HFF-Myc (cell line): ENCODE data around the gene RAB31.
A peak's percentile ranks its signal among the peaks of the same experiment; 100 is the strongest.

Experiments used
- DNase-seq: peaks from one replicate; pipeline ENCODE4 v3.0.0-alpha.2; 2011; ENCODE audit warnings: low read depth; ENCODE audit errors: extremely low read depth
- H3K4me3 ChIP-seq: replicated peaks from 2 replicates; pipeline ENCODE4 v1.5.1; 2011; ENCODE audit warnings: low read depth, mild to moderate bottlenecking, control low read depth, low read length
- CTCF ChIP-seq: IDR thresholded peaks from 2 replicates; pipeline ENCODE4 v1.5.1; 2012; ENCODE audit warnings: mild to moderate bottlenecking, low read depth, low read length, control low read depth; ENCODE audit errors: missing control alignments

RAB31 gene

GRCh38 chr18:9707381-9708056 is 582 bp upstream of the RAB31 start:
- TF ChIP-seq CTCF: no peak
- DNase-seq: no peak
- peak overlapping the region; percentile 73 for H3K4me3 ChIP-seq

GRCh38 chr18:9708434-9709303 is 568 bp downstream of the RAB31 start:
- H3K4me3 ChIP-seq: peak overlapping the region; percentile 73
- TF ChIP-seq CTCF: no peak
- no peak for DNase-seq

GRCh38 chr18:9709304-9709877 is 1.3 kb downstream of the RAB31 start:
- DNase-seq: no peak
- peak overlapping the region; percentile 73 for H3K4me3 ChIP-seq
- no peak for TF ChIP-seq CTCF

GRCh38 chr18:9710037-9710436 is 1.9 kb downstream of the RAB31 start:
- DNase-seq: no peak
- no peak for TF ChIP-seq CTCF
- no peak overlapping the region for H3K4me3 ChIP-seq

- TF ChIP-seq CTCF: no peak
- no peak overlapping the region for H3K4me3 ChIP-seq
- DNase-seq: no peak
Observed at GRCh38 chr18:9711361-9712129, 3.4 kb downstream of the RAB31 start.

GRCh38 chr18:9712130-9712577 is 4.1 kb downstream of the RAB31 start:
- TF ChIP-seq CTCF: no peak
- no peak for DNase-seq
- no peak overlapping the region for H3K4me3 ChIP-seq
